SU-DHL-6 (cell line): ENCODE data around the gene GHR.

Experiments used
- CTCF ChIP-seq: fragments of 200-600 bp; sonication (generic); IDR thresholded peaks from one replicate; pipeline ENCODE4 v1.5.1; 2017; ENCODE audit warnings: antibody characterized with exemption, mild to moderate bottlenecking, low read length, moderate library complexity; ENCODE audit not compliant: insufficient read depth, poor library complexity, severe bottlenecking
- EZH2phosphoT487 ChIP-seq: fragments of 200-600 bp; sonication (generic), shearing (Covaris generic); conservative IDR thresholded peaks from 2 replicates; pipeline ENCODE4 v1.6.1; 2018; ENCODE audit warnings: mild to moderate bottlenecking, antibody characterized with exemption, low read length, moderate library complexity, mixed read lengths

- TF ChIP-seq CTCF, result no peak
- TF ChIP-seq EZH2phosphoT487, result no peak
Measured at GRCh38 chr5:42600441-42600840, 177.2 kb downstream of the GHR start.
